Activated naive CD4-positive, alpha-beta T cell (primary cell): Measurements from ENCODE around the gene TRIM37.
"Not testable (repeated sequence)": the region's sequence is repeated elsewhere in the genome, so short reads cannot be mapped to it uniquely, and the experiment has no call there.

ENCODE experiments used
- DNase-seq, 4 experiments: peaks; one replicate each; lab custom pipeline; 2025; lab: John Stamatoyannopoulos, UW

Gene TRIM37

GRCh38 chr17:58995247-58995940 lies 111.3 kb downstream of the TRIM37 start:
- no peak for DNase-seq

GRCh38 chr17:58993311-58993710 lies 113.4 kb downstream of the TRIM37 start:
- no peak for DNase-seq

- DNase-seq, result no peak
These were observed 114.9 kb downstream of the TRIM37 start for GRCh38 chr17:58991718-58992331.

- no peak for DNase-seq
These were observed 117.1 kb downstream of the TRIM37 start for GRCh38 chr17:58989629-58990028.

- no peak for DNase-seq
These were observed 120.7 kb downstream of the TRIM37 start for GRCh38 chr17:58985971-58986370.

GRCh38 chr17:58985367-58985766 lies 121.3 kb downstream of the TRIM37 start:
- DNase-seq, result no peak

GRCh38 chr17:58982626-58983025 lies 124.1 kb downstream of the TRIM37 start:
- no peak for DNase-seq

- DNase-seq, result no peak
These were observed 125.8 kb downstream of the TRIM37 start for GRCh38 chr17:58980706-58981481.

GRCh38 chr17:58976541-58976940 lies 130.1 kb downstream of the TRIM37 start:
- no peak for DNase-seq

- no peak for DNase-seq
These were observed 132.3 kb downstream of the TRIM37 start for GRCh38 chr17:58974354-58974753.

- DNase-seq, result no peak
These were observed 135.8 kb downstream of the TRIM37 start for GRCh38 chr17:58970609-58971450.

GRCh38 chr17:58969612-58970011 lies 137.1 kb downstream of the TRIM37 start:
- DNase-seq, result no peak

GRCh38 chr17:58969156-58969555 lies 137.5 kb downstream of the TRIM37 start:
- DNase-seq, result no peak

GRCh38 chr17:58968426-58969061 lies 138.1 kb downstream of the TRIM37 start:
- no peak for DNase-seq

- DNase-seq, result no peak
These were observed 140.5 kb downstream of the TRIM37 start for GRCh38 chr17:58966208-58966607.

- DNase-seq, result no peak
These were observed 141.5 kb downstream of the TRIM37 start for GRCh38 chr17:58965221-58965620.

GRCh38 chr17:58960068-58960467 lies 146.6 kb downstream of the TRIM37 start:
- DNase-seq, result no peak

- DNase-seq, result not testable (repeated sequence)
These were observed 149.0 kb downstream of the TRIM37 start for GRCh38 chr17:58957725-58958073.

GRCh38 chr17:58956997-58957724 lies 149.5 kb downstream of the TRIM37 start:
- no peak for DNase-seq

- not testable (repeated sequence) for DNase-seq
These were observed 152.3 kb downstream of the TRIM37 start for GRCh38 chr17:58954358-58954757.

- DNase-seq, result no peak
These were observed 158.9 kb downstream of the TRIM37 start for GRCh38 chr17:58947824-58948223.
